LNCaP clone FGC (cell line): ENCODE results near the gene HSPA2.
"Not testable (repeated sequence)": the region's sequence is repeated elsewhere in the genome, so short reads cannot be mapped to it uniquely, and the experiment has no call there.

Experiments used
- DNase-seq: peaks from one replicate; pipeline ENCODE4 v3.0.0-alpha.2; 2011; ENCODE audit warnings: low read depth
- H3K4me3 ChIP-seq: 2 replicates; pipeline ENCODE4 v1.5.1; 2011; ENCODE audit warnings: mild to moderate bottlenecking, low read depth, low read length, control low read depth
- CTCF ChIP-seq: IDR thresholded peaks from 2 replicates; pipeline ENCODE4 v1.5.1; 2012; ENCODE audit warnings: mild to moderate bottlenecking; ENCODE audit not compliant: control insufficient read depth, insufficient read depth; ENCODE audit errors: extremely low read depth

HSPA2 gene

GRCh38 chr14:64562436-64562835, 21.9 kb downstream of the HSPA2 start:
- H3K4me3 ChIP-seq: no peak overlapping the region
- TF ChIP-seq CTCF: no peak
- peak; percentile 25 for DNase-seq

- no peak overlapping the region for H3K4me3 ChIP-seq
- DNase-seq: no peak
- no peak for TF ChIP-seq CTCF
Measured at GRCh38 chr14:64563696-64564095, 23.2 kb downstream of the HSPA2 start.

DNA sequence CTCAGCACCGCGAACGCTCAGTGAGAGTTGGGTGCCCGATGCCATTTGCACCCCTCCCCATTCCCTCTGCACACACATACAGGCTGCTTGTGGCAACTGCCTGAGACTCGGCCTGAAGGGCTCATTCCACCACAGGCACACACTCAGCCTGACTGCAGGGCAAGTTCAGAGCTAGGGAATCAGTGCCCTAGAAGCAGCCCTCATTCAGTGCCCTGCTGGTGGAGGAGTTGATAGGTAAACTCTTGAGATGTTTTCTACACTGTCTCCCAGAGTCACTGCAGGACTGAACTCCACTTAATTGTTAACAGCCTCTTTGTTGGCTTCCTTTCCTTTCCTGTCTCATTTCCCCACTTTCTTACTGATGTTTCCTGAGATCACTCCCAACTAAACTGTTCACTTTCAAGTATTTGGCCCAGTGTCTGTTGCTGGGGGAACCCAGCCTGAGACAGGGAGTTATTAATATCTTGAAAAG, 26.1 kb downstream of the HSPA2 start:
- no peak overlapping the region for H3K4me3 ChIP-seq
- TF ChIP-seq CTCF: no peak
- DNase-seq: no peak

DNA sequence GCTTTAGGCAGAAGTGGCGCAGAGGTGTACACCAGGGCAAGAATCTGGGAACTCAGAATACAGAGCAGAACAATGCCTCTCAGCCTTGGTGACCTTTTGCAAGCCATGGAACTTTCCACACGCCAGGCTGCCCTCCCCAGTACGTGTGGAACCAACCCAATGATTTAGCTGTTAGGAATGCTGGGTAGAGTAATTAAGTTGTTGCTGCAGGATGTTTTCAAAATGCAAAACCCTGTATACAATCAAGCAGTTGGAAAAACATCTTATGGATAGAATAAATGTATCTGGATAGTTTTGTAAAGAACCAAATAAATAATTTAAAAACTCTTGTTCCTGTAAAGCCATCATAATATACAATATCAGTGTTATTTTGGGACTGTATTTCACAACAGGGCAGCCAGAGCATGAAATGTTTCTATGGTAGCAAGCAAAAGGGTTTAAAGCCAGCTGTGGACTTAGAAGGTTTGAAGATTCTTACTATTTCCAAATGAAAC, 28.6 kb downstream of the HSPA2 start:
- no peak overlapping the region for H3K4me3 ChIP-seq
- TF ChIP-seq CTCF: no peak
- no peak for DNase-seq

- H3K4me3 ChIP-seq, DNase-seq: not testable (repeated sequence)
Measured at GRCh38 chr14:64569646-64570045, 29.1 kb downstream of the HSPA2 start.

DNA sequence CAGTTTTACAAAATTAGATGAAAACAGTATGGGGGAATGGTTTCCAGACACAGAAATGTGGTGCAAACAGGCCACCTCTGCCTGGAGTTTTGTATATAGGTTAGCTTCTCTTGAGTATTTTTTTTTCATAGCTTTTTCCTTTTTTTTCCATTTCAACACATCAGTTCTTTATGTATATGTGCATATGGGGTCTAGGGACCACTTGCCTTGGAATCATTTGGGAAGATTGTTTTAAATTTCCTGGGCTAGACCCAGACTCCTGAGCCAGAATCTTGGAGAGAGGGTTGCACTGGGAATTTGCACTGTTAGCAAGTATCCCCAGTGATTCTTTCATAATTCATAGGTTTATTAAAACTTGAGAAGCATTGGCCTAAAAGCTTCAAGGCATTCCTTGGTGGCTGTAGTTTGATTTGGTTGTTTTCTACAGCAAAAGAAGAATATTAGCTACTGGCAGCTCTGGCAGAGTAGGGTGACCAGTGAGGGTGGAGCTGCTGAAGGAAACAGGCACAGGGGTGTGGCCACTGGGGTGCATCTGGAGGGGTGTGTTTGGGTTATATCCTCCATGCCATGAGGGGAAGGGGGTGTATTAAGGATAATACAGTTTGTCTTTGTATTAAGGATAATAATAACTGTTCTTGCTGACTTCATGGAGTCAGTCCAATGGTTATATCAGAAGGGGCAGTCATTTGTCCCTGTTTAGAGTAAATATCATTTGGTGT, 32.0 kb downstream of the HSPA2 start:
- no peak for DNase-seq
- TF ChIP-seq CTCF: no peak
- no peak overlapping the region for H3K4me3 ChIP-seq

- TF ChIP-seq CTCF: no peak
- no peak overlapping the region for H3K4me3 ChIP-seq
- DNase-seq: no peak
Measured at GRCh38 chr14:64573109-64573508, 32.6 kb downstream of the HSPA2 start.
